ENCODE results near the gene C2CD4C.
"Not testable (repeated sequence)": the region's sequence is repeated elsewhere in the genome, so short reads cannot be mapped to it uniquely, and the experiment has no call there.

Gene C2CD4C, protein sequence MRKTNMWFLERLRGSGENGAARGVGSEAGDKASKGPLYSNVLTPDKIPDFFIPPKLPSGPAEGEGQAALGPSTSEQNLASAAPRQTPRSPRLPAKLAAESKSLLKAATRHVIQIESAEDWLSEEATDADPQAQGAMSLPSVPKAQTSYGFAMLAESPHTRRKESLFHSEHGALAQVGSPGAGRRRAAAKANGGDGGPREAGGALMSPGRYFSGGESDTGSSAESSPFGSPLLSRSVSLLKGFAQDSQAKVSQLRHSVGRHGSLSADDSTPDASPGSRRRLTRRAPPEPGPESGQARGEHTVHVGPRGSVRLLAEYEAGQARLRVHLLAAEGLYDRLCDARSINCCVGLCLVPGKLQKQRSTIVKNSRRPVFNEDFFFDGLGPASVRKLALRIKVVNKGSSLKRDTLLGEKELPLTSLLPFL

GRCh38 chr19:408902-409515, at the start of gene C2CD4C:
TSS of gene C2CD4C (minus strand) at chr19:409147. CDS start at chr19:408361, 786 bp downstream.
- peak; percentile 64 for DNase-seq

GRCh38 chr19:458091-459042, 49.4 kb upstream of the C2CD4C start:
- DNase-seq, result no peak

GRCh38 chr19:457636-458035, 48.7 kb upstream of the C2CD4C start:
- no peak for DNase-seq

DNA sequence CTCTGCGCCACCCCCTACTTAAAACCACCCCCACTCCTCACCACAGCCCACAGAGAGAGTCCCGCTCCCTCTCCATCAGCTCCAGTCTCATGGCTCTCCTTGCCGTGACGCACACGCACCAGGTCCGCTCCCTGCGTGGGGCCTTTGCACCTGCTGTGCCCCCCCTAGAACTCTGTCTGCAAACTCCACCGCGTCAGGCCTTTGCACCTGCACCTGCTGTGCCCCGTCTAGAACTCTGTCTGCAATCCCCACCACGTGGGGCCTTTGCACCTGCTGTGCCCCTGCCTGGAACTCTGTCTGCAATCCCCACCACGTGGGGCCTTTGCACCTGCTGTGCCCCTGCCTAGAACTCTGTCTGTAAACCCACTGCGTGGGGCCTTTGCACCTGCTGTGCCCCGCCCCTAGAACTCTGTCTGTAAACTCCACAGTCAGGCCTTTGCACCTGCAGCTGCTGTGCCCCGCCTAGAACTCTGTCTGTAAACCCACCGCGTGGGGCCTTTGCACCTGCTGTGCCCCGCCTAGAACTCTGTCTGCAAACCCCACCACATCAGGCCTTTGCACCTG, 47.7 kb upstream of the C2CD4C start:
- DNase-seq, result no peak

DNA sequence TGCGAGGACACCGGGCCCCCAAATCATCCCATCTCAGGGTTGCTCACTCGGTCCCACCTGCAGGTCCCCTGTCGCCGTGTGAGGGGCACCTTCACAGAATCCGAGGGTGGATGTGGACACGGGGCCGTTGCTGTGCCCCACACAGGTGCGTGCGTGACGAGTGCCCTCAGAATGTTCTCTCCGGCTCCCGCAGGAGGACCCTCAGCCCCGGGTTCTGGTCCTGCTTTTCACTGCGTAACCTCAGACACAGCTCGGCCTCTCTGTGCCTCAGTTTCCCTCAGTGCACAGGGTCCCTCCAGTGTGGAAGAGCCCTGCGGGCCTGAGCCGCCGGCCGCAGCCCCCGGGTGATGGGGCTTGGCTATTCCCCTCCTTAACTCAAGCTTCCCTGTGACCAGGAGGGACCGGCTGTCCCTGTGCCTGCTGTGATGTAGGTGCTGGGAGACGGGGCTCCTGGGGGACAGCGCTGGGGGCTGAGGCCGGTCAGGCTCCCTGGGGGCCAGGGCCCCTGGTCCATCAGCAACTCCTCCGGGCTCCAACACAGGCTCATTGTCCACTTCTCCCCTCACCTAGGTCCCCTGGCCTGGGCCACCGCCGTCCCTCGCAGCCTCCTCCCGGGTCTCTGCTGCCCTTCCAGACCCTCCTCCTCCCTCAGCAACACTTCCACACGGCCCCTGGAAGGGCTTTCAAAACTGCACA, 47.1 kb upstream of the C2CD4C start:
- DNase-seq, result no peak

DNA sequence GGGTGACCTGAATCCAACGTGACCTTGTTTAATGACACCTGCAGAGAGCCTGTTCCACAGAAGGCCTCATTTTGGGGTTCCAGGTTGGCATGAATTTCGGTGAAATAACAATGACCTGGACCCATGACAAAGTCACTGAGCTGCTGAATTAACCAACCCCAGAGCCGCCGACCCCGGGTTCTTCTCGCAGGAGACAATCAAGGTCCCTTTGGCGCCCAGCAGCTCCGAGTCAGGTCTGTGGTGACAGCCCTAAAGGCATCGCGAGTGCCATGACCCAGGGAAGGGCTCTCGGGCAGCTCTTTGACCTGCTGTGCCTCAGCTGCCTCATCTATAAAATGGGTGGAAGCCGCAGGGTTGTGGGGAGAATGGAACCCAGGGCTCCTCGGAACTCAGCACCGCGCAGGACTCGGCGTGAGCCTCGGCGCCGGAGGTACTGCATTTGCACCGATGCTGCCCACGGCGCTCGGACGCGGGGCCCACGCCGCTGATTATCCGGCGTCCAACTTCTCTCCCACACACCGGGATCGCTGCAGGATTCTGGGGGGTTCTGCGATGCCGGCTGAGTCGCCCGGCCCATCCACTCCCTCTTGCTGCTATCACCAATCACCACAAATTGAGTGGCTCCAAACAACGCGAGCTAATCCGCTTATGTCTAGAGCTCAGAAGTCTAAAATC, 46.2 kb upstream of the C2CD4C start:
- DNase-seq, result no peak

DNA sequence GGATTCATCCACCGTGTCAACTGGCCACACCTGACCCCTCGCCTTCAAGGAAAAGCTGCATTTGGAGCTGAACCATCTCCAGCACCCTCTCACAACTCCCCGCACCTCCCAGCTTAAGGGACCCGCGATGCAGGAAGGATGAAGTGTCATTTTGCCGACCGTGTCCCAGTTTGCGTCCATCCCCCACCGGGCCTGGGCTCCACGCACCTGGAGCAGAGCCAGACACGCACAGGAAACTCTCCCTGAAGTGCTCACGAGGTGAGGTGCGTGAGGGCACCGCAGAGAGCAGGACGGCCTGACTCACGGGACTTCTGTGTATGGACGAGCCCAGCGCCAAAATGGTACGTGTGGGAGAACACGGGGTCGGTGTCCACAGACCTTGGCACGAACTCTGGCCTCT, 44.7 kb upstream of the C2CD4C start:
- DNase-seq, result no peak

DNA sequence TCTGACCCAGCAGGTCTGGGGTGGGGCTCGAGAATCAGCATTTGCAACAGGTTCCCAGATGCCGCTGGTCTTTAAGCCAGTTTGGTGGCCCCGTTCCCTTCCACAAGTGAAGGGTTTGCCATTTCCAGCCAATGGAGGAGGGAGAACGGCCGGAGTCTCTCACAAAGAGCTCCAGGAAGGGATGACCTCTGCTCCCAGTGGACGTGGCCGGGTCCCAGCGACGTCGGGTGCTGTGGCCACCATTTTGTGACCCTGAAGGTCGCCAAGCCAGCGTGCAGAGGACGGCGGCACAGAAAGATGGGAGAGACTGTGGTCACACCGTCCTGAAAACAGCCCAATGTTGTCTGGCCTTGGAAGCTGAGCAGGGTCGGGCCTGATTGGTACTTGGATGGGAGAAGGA, 43.9 kb upstream of the C2CD4C start:
- no peak for DNase-seq

- DNase-seq, result not testable (repeated sequence)
These were observed 42.0 kb upstream of the C2CD4C start for GRCh38 chr19:450912-451481.

- no peak for DNase-seq
These were observed 41.0 kb upstream of the C2CD4C start for GRCh38 chr19:449916-450315.

DNA sequence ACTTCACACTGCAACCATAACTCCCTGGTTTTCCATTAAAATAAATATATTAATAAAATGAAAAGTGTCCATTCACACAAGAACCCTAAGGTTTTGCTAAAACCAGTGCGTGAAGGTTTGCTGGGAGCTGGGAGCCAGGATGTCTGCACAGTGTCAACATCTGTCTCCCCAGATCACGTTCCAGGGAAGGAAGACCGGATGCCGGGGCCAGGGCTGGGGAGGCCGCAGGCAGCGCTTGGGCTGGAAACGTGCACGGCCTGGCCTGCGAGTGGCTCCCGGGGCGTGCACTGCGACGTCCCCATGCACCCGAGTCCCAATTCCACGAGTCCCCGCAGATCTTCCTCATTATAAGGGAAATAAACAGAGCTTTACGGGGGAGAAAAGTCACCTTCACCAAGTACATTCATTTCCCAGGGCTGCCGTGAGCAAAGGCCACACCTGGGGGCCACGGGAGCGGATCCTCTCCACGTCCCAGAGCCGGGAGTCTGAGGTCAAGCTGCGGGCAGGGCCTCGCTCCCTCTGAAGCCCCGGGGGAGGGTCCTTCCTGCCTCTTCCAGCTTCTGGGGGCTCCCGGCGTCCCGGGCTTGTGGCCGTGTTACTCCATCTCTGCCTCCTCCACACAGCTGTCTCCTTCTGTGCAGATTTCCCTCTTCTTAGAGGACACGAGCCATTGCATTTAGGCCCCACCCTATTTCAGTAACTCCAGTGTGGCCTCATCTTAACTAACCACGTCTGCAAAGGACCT, 39.0 kb upstream of the C2CD4C start:
- DNase-seq, result no peak

GRCh38 chr19:447064-447426, 38.1 kb upstream of the C2CD4C start:
- DNase-seq, result no peak

- DNase-seq, result no peak
These were observed 35.8 kb upstream of the C2CD4C start for GRCh38 chr19:444677-445210.

DNA sequence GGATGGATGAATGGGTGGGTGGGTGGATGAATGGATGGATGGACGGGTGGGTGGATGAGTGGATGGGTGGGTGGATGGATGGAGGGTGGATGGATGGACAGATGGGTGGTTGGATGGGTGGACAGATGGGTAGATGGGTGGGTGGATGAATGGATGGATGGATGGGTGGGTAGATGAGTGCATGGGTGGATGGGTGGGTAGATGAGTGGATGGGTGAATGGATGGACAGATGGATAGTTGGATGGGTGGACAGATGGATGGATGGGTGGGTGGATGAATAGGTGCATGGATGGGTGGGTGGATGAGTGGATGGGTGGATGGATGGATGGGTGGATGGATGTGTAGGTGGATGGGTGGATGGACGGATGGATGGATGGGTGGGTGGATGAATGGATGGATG, 34.1 kb upstream of the C2CD4C start:
- no peak for DNase-seq

- no peak for DNase-seq
These were observed 33.1 kb upstream of the C2CD4C start for GRCh38 chr19:442085-442484.

GRCh38 chr19:441213-441836, 32.4 kb upstream of the C2CD4C start:
- DNase-seq, result no peak

DNA sequence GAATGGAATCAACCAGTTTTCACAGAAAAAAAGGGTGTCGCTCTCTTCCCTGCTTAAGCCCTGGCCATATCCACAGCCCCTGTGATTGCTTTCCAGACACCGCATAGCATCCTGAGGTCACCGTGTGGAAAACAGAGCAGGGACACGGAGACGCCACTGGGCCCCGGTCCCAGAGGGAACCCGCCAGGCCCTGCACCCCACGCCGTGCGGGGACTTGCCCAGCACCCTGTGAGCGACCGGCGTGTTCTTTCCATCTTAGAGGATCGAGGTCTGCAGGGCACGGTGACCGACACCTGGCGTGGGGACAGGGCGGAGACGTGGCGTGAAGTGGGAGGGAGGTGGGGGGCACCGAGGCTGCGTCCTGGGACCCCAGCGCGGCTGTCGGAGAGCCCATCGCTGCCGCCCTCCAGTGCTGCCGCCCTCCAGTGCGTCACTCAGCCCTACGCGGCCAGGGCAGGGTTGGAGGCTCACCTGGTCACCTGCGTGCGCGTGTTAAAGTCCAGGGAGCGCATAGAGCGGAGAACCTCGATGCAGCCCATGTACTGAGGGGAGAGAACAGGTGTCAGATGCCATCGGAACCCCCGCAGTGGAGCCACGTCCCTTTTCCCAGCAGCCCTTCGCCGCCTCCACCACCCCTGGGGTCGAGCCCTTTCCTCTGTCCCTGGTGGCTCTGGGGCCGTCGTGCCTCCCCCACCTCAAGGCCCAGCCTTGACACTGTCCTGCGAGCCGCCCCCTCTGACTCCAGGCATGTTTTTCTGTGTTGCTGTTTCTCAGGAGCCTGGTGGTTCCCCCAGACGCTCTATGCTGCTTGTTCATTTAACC, 31.7 kb upstream of the C2CD4C start:
- no peak for DNase-seq

GRCh38 chr19:439167-439900, 30.4 kb upstream of the C2CD4C start:
- DNase-seq, result no peak
